ENCODE results near the gene ZDHHC19. TPM values are rescaled to one million over a fixed set of nuclear protein-coding genes. Genes with fewer than 3 reads are reported as not detected.
"Not testable (repeated sequence)": the region's sequence is repeated elsewhere in the genome, so short reads cannot be mapped to it uniquely, and the experiment has no call there.

ZDHHC19 gene
- polyA plus RNA-seq (2012; ENCODE audit: insufficient read depth, insufficient read length), result not detected

GRCh38 chr3:196210673-196211556 is at the start of gene ZDHHC19:
Gene ZDHHC19 (minus strand): TSS chr3:196211400. CDS start chr3:196211315, 85 bp downstream.
- no peak within 1 kb of the TSS for H3K4me3 ChIP-seq (ENCODE audit: low read length)
- no peak for DNase-seq (ENCODE audit: low read depth, low spot score)

- DNase-seq (ENCODE audit: low read depth, low spot score), result no peak
- no peak overlapping the region for H3K4me3 ChIP-seq (ENCODE audit: low read length)
These were observed 49.6 kb upstream of the ZDHHC19 start for GRCh38 chr3:196260784-196261183.

- DNase-seq (ENCODE audit: low read depth, low spot score), result no peak
- H3K4me3 ChIP-seq (ENCODE audit: low read length), result no peak overlapping the region
These were observed 44.6 kb upstream of the ZDHHC19 start for GRCh38 chr3:196255776-196256175.

- no peak overlapping the region for H3K4me3 ChIP-seq (ENCODE audit: low read length)
- no peak for DNase-seq (ENCODE audit: low read depth, low spot score)
These were observed 43.4 kb upstream of the ZDHHC19 start for GRCh38 chr3:196254376-196255283.

- no peak for DNase-seq (ENCODE audit: low read depth, low spot score)
- no peak overlapping the region for H3K4me3 ChIP-seq (ENCODE audit: low read length)
These were observed 40.7 kb upstream of the ZDHHC19 start for GRCh38 chr3:196251918-196252317.

GRCh38 chr3:196246612-196247308 is 35.6 kb upstream of the ZDHHC19 start:
- no peak overlapping the region for H3K4me3 ChIP-seq (ENCODE audit: low read length)
- peak; percentile 86 for DNase-seq (ENCODE audit: low read depth, low spot score)

- DNase-seq (ENCODE audit: low read depth, low spot score); H3K4me3 ChIP-seq (ENCODE audit: low read length): not testable (repeated sequence)
These were observed 33.0 kb upstream of the ZDHHC19 start for GRCh38 chr3:196244166-196244565.

- no peak overlapping the region for H3K4me3 ChIP-seq (ENCODE audit: low read length)
- DNase-seq (ENCODE audit: low read depth, low spot score), result no peak
These were observed 30.5 kb upstream of the ZDHHC19 start for GRCh38 chr3:196241704-196242103.

GRCh38 chr3:196240424-196240823 is 29.2 kb upstream of the ZDHHC19 start:
- DNase-seq (ENCODE audit: low read depth, low spot score), result no peak
- no peak overlapping the region for H3K4me3 ChIP-seq (ENCODE audit: low read length)

GRCh38 chr3:196238612-196239560 is 27.7 kb upstream of the ZDHHC19 start:
- no peak overlapping the region for H3K4me3 ChIP-seq (ENCODE audit: low read length)
- no peak for DNase-seq (ENCODE audit: low read depth, low spot score)

- H3K4me3 ChIP-seq (ENCODE audit: low read length), result no peak overlapping the region
- peak; percentile 93 for DNase-seq (ENCODE audit: low read depth, low spot score)
These were observed 26.0 kb upstream of the ZDHHC19 start for GRCh38 chr3:196237203-196237602.

- no peak for DNase-seq (ENCODE audit: low read depth, low spot score)
- no peak overlapping the region for H3K4me3 ChIP-seq (ENCODE audit: low read length)
These were observed 25.0 kb upstream of the ZDHHC19 start for GRCh38 chr3:196236223-196236622.

- no peak for DNase-seq (ENCODE audit: low read depth, low spot score)
- no peak overlapping the region for H3K4me3 ChIP-seq (ENCODE audit: low read length)
These were observed 24.4 kb upstream of the ZDHHC19 start for GRCh38 chr3:196235452-196236122.

GRCh38 chr3:196232882-196233251 is 21.7 kb upstream of the ZDHHC19 start:
- no peak overlapping the region for H3K4me3 ChIP-seq (ENCODE audit: low read length)
- DNase-seq (ENCODE audit: low read depth, low spot score), result no peak

- no peak overlapping the region for H3K4me3 ChIP-seq (ENCODE audit: low read length)
- DNase-seq (ENCODE audit: low read depth, low spot score), result no peak
These were observed 21.1 kb upstream of the ZDHHC19 start for GRCh38 chr3:196232154-196232881.

GRCh38 chr3:196227629-196228493 is 16.7 kb upstream of the ZDHHC19 start:
- DNase-seq (ENCODE audit: low read depth, low spot score), result no peak

More at GRCh38 chr3:196227629-196228493, 16.7 kb upstream of the ZDHHC19 start:
- no peak overlapping the region for H3K4me3 ChIP-seq (ENCODE audit: low read length)

All from Jurkat, Clone E6-1 (cell line).